Neural cell (in vitro differentiated cells): ENCODE results near the gene TNFAIP8. TPM values are rescaled to one million over a fixed set of nuclear protein-coding genes. Genes with fewer than 3 reads are reported as not detected.

Experiments used
- H2AFZ ChIP-seq: fragments of 200-600, 300-800 bp; sonication (generic), shearing (Covaris generic); 2 replicates; pipeline ENCODE4 v1.6.0; 2014; ENCODE audit warnings: low read depth, mild to moderate bottlenecking, antibody characterized with exemption, low read length, moderate library complexity
- H3F3A ChIP-seq: fragments of 200-600 bp; shearing (Covaris generic); 2 replicates; pipeline ENCODE4 v1.6.1; 2016; ENCODE audit warnings: mild to moderate bottlenecking, moderate library complexity, mixed read lengths, antibody characterized with exemption, low read length; ENCODE audit not compliant: insufficient read depth, poor library complexity, severe bottlenecking
- H3K27ac ChIP-seq: fragments of 200-600, 300-800 bp; sonication (generic), shearing (Covaris generic); 2 replicates; pipeline ENCODE4 v1.5.1; 2014; ENCODE audit warnings: mild to moderate bottlenecking, low read length, moderate library complexity
- H3K27me3 ChIP-seq: fragments of 300-800, 200-600 bp; sonication (generic), shearing (Covaris generic); 2 replicates; pipeline ENCODE4 v1.6.0; 2014; ENCODE audit warnings: mild to moderate bottlenecking, low read depth, low read length, moderate library complexity; ENCODE audit not compliant: insufficient read depth
- H3K36me3 ChIP-seq: fragments of 300-800, 200-600 bp; sonication (generic), shearing (Covaris generic); 2 replicates; pipeline ENCODE4 v1.5.1; 2014; ENCODE audit warnings: mild to moderate bottlenecking, antibody characterized with exemption, low read length, moderate library complexity; ENCODE audit not compliant: insufficient read depth
- H3K4me2 ChIP-seq: fragments of 300-800, 200-600 bp; sonication (generic), shearing (Covaris generic); 2 replicates; pipeline ENCODE4 v1.6.0; 2014; ENCODE audit warnings: mild to moderate bottlenecking, low read length
- H3K4me3 ChIP-seq: fragments of 300-800, 200-600 bp; sonication (generic), shearing (Covaris generic); 2 replicates; pipeline ENCODE4 v1.5.1; 2014; ENCODE audit warnings: mild to moderate bottlenecking, low read length, moderate library complexity
- H3K79me2 ChIP-seq: fragments of 200-600 bp; shearing (Covaris generic); replicated peaks from 2 replicates; pipeline ENCODE4 v1.6.0; 2014; ENCODE audit warnings: mild to moderate bottlenecking, low read length, moderate library complexity; ENCODE audit not compliant: insufficient read depth
- H3K9ac ChIP-seq: fragments of 300-800, 200-600 bp; sonication (generic), shearing (Covaris generic); 2 replicates; pipeline ENCODE4 v1.6.1; 2016; ENCODE audit warnings: mild to moderate bottlenecking, low read length, mixed read lengths
- H3K9me2 ChIP-seq: fragments of 200-600 bp; shearing (Covaris generic); 2 replicates; pipeline ENCODE4 v1.6.1; 2016; ENCODE audit warnings: mild to moderate bottlenecking, low read length, mixed read lengths; ENCODE audit not compliant: insufficient read depth
- H3K9me3 ChIP-seq: fragments of 200-600, 300-800 bp; sonication (generic), shearing (Covaris generic); 2 replicates; pipeline ENCODE4 v1.6.1; 2016; ENCODE audit warnings: mild to moderate bottlenecking, mixed run types, low read length, moderate library complexity, mixed read lengths
- H4K20me1 ChIP-seq: fragments of 200-600 bp; shearing (Covaris generic); 2 replicates; pipeline ENCODE4 v1.6.1; 2016; ENCODE audit warnings: mild to moderate bottlenecking, mixed run types; ENCODE audit not compliant: insufficient read depth
- EP300 ChIP-seq: fragments of 450-650 bp; conservative IDR thresholded peaks from 2 replicates; pipeline ENCODE4 v1.6.1; 2014; ENCODE audit warnings: antibody characterized with exemption, mild to moderate bottlenecking, moderate library complexity; ENCODE audit not compliant: poor library complexity, severe bottlenecking
- EZH2 ChIP-seq: fragments of 200-600, 300-800 bp; shearing (Covaris generic), sonication (generic); IDR thresholded peaks from 2 replicates; pipeline ENCODE4 v1.6.1; 2014; ENCODE audit warnings: antibody characterized with exemption, low read length, borderline replicate concordance, mild to moderate bottlenecking; ENCODE audit not compliant: insufficient read depth, poor library complexity, severe bottlenecking
- MXI1 ChIP-seq: fragments of 450-650 bp; conservative IDR thresholded peaks from 2 replicates; pipeline ENCODE4 v1.6.1; 2014; ENCODE audit warnings: antibody characterized with exemption, mild to moderate bottlenecking; ENCODE audit not compliant: poor library complexity, severe bottlenecking
- POLR2AphosphoS5 ChIP-seq: IDR thresholded peaks from 2 replicates; pipeline ENCODE4 v1.6.1; 2012
- RAD21 ChIP-seq: fragments of 450-650 bp; conservative IDR thresholded peaks from 2 replicates; pipeline ENCODE4 v1.6.1; 2014; ENCODE audit warnings: antibody characterized with exemption, mild to moderate bottlenecking, moderate library complexity
- SMC3 ChIP-seq: fragments of 450-650 bp; conservative IDR thresholded peaks from 2 replicates; pipeline ENCODE4 v1.6.1; 2014; ENCODE audit warnings: antibody characterized with exemption, mild to moderate bottlenecking, moderate library complexity; ENCODE audit not compliant: poor library complexity
- TAF1 ChIP-seq: IDR thresholded peaks from 2 replicates; pipeline ENCODE4 v1.6.1; 2012; ENCODE audit warnings: low read depth
- polyA plus RNA-seq: library from polyadenylated mRNA; depleted of rRNA; stranded (reverse); fragments of >200 nt; gene quantifications from 2 replicates; pipeline ENCODE4 v1.2.3, GENCODE V29; 2014
- TF ChIP-seq, protein P1 (sequence below): fragments of 450-650 bp; IDR thresholded peaks from 2 replicates; pipeline ENCODE4 v1.5.1; 2014; ENCODE audit warnings: antibody characterized with exemption, mild to moderate bottlenecking, moderate library complexity; ENCODE audit not compliant: poor library complexity, severe bottlenecking
- TF ChIP-seq, protein P2 (sequence below): IDR thresholded peaks from 2 replicates; pipeline ENCODE4 v1.6.1; 2012; ENCODE audit warnings: borderline replicate concordance

TNFAIP8 gene
- polyA plus RNA-seq, 1 donor from 2014 or later = 0.26 TPM

DNA sequence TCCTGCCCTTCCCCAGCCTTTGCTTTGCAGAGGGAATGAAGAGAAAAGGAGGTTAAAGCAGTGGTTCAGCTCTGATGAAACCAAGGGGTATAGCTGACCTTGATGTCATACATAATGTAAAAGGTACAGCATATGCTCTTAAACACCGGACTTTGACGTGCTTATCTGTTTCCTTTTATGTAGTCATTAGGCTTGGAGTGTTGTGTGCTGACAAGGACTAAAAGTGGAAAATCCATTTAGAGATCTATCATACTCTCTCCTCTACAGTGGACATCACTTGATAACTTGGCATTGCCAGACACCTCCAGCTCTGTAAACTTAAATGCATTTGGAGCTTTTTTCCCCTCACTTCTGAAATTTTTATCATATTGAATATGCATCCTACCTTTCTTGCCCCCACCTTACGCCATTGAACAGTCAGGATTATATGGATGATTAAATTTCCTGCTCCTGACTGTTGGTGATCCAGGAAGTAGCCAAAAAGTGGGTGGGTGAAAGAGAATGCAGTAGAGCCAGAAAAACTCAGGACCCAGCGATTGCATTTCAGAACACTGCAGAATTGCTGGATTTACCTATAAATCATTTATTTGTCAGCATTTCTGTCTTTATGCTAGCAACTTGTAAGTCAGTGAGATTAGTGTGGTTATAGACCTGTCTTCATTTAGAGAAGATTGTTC is 4.1 kb downstream of the TNFAIP8 start:
- H3K9me2 ChIP-seq = no peaks in the 10 kb centered on the region
- no peak overlapping the region for H3K4me3 ChIP-seq
- no peaks in the 10 kb centered on the region for H3F3A ChIP-seq
- no peak overlapping the region for H3K27ac ChIP-seq
- no peaks in the 10 kb centered on the region for H3K79me2 ChIP-seq
- no peaks in the 10 kb centered on the region for H4K20me1 ChIP-seq
- no peaks in the 10 kb centered on the region for H3K36me3 ChIP-seq
- H2AFZ ChIP-seq = no peak overlapping the region
- peaks cover 27% of the 10 kb centered on the region for H3K27me3 ChIP-seq
- H3K9me3 ChIP-seq = no peaks in the 10 kb centered on the region
- no peak overlapping the region for H3K4me2 ChIP-seq
- H3K9ac ChIP-seq = no peak overlapping the region
- no peak for TF ChIP-seq RAD21

DNA sequence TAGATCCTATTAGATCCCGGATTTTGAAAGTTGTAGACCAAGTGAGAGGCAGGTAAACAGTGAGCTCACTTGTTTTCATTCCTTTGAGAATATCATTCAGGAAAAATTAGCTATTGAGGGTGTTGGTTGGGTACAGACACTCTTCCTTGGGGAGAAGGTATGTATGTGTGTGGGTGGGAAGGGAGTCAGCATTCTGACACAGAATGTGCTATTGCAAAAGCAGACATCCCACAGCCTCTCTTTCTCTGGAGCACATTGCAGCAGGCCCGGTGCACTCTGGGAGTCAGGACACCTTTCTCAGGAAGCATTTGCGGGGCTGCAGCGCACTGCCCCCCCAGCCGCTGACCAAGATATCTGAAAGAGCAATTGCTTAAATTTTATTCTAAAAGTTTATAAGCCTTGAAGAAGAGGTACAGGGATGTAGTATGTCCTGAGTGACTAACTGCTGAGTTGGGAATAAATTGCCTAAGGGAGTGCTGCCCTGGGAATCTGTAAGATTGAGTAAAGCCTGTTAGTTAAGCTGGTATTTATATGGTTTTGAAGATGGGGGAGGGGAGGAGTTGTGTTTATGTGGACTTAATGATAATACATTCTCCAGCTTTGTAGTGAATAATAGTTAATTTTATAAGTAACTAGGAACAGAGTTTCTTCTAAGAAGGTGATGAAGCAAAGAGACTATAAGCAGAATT is 5.2 kb downstream of the TNFAIP8 start:
- Histone ChIP-seq H3K4me2 (no peak overlapping the region), H3K36me3 (no peaks in the 10 kb centered on the region), H3K79me2 (no peaks in the 10 kb centered on the region), H3K9me2 (no peaks in the 10 kb centered on the region), H3F3A (no peaks in the 10 kb centered on the region), H3K9ac (no peak overlapping the region), H3K4me3 (no peak overlapping the region), H2AFZ (no peak overlapping the region), H4K20me1 (no peaks in the 10 kb centered on the region), H3K27ac (no peak overlapping the region), H3K9me3 (no peaks in the 10 kb centered on the region), H3K27me3 (peaks cover 15% of the 10 kb centered on the region)
- TF ChIP-seq EZH2 (no peak), SMC3 (no peak), MXI1 (no peak), EP300 (no peak), TAF1 (no peak), RAD21 (no peak), POLR2AphosphoS5 (no peak)
- TF ChIP-seq, protein P1, sequence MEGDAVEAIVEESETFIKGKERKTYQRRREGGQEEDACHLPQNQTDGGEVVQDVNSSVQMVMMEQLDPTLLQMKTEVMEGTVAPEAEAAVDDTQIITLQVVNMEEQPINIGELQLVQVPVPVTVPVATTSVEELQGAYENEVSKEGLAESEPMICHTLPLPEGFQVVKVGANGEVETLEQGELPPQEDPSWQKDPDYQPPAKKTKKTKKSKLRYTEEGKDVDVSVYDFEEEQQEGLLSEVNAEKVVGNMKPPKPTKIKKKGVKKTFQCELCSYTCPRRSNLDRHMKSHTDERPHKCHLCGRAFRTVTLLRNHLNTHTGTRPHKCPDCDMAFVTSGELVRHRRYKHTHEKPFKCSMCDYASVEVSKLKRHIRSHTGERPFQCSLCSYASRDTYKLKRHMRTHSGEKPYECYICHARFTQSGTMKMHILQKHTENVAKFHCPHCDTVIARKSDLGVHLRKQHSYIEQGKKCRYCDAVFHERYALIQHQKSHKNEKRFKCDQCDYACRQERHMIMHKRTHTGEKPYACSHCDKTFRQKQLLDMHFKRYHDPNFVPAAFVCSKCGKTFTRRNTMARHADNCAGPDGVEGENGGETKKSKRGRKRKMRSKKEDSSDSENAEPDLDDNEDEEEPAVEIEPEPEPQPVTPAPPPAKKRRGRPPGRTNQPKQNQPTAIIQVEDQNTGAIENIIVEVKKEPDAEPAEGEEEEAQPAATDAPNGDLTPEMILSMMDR = no peak
- TF ChIP-seq, protein P2, sequence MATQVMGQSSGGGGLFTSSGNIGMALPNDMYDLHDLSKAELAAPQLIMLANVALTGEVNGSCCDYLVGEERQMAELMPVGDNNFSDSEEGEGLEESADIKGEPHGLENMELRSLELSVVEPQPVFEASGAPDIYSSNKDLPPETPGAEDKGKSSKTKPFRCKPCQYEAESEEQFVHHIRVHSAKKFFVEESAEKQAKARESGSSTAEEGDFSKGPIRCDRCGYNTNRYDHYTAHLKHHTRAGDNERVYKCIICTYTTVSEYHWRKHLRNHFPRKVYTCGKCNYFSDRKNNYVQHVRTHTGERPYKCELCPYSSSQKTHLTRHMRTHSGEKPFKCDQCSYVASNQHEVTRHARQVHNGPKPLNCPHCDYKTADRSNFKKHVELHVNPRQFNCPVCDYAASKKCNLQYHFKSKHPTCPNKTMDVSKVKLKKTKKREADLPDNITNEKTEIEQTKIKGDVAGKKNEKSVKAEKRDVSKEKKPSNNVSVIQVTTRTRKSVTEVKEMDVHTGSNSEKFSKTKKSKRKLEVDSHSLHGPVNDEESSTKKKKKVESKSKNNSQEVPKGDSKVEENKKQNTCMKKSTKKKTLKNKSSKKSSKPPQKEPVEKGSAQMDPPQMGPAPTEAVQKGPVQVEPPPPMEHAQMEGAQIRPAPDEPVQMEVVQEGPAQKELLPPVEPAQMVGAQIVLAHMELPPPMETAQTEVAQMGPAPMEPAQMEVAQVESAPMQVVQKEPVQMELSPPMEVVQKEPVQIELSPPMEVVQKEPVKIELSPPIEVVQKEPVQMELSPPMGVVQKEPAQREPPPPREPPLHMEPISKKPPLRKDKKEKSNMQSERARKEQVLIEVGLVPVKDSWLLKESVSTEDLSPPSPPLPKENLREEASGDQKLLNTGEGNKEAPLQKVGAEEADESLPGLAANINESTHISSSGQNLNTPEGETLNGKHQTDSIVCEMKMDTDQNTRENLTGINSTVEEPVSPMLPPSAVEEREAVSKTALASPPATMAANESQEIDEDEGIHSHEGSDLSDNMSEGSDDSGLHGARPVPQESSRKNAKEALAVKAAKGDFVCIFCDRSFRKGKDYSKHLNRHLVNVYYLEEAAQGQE = no peak
